Measurements from ENCODE around the gene UCN2. TPM values are rescaled to one million over a fixed set of nuclear protein-coding genes. Genes with fewer than 3 reads are reported as not detected.

Gene UCN2
- total RNA-seq, 1 donor from 2014 or later: 0.89 TPM

DNA sequence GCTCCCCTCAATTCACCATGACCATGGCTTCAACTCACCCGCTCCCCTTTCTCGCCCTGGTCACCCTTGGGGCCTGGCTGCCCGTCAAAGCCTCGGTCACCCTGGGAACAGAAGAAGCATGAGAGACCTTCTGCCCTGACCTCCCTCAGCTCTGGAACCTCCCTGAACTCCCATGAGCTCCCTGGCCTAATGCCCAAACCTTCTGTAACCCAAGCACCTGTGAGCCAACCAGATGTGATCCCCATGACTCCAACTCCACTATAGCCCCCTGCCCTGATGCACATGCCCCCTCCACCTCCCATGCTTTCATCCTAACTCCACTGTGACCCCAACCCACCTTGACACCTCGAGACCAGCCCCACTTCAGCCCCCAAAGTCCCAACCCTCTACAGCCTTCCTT lies 3.5 kb upstream of the UCN2 start:
- Mint-ChIP-seq H3K27ac (ENCODE audit: unreplicated experiment) (peak overlapping the region; percentile 13), H3K9me3 (ENCODE audit: unreplicated experiment) (no peaks in the 10 kb centered on the region), H3K4me3 (ENCODE audit: unreplicated experiment) (no peak overlapping the region), H3K27me3 (ENCODE audit: unreplicated experiment) (no peaks in the 10 kb centered on the region), H3K36me3 (ENCODE audit: unreplicated experiment) (peaks cover 1% of the 10 kb centered on the region), H3K4me1 (ENCODE audit: unreplicated experiment) (peaks cover 40% of the 10 kb centered on the region)
- no peak for DNase-seq (ENCODE audit: extremely low spot score, unreplicated experiment)
- TF ChIP-seq, protein P1, sequence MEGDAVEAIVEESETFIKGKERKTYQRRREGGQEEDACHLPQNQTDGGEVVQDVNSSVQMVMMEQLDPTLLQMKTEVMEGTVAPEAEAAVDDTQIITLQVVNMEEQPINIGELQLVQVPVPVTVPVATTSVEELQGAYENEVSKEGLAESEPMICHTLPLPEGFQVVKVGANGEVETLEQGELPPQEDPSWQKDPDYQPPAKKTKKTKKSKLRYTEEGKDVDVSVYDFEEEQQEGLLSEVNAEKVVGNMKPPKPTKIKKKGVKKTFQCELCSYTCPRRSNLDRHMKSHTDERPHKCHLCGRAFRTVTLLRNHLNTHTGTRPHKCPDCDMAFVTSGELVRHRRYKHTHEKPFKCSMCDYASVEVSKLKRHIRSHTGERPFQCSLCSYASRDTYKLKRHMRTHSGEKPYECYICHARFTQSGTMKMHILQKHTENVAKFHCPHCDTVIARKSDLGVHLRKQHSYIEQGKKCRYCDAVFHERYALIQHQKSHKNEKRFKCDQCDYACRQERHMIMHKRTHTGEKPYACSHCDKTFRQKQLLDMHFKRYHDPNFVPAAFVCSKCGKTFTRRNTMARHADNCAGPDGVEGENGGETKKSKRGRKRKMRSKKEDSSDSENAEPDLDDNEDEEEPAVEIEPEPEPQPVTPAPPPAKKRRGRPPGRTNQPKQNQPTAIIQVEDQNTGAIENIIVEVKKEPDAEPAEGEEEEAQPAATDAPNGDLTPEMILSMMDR (IDR thresholded peaks at IDR 0.05): no peak

DNA sequence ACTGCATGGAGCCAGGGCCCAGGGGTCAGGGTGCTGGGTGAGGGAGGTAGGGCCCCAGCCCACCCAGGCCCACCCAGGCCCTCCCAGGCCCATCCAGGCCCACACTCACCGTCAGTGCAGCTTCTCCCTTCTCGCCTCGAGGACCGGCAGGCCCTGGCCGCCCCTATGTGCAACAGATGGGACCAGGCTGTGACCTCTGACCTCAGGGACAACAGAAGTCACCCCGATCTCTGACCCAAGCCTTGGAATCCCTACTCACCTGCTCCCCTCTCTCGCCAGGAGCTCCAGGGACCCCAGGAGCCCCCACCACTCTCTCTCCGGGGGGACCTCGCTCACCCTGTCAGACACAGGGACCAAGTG lies 2.8 kb upstream of the UCN2 start:
- Mint-ChIP-seq H3K27me3 (ENCODE audit: unreplicated experiment) (no peaks in the 10 kb centered on the region), H3K9me3 (ENCODE audit: unreplicated experiment) (no peaks in the 10 kb centered on the region), H3K27ac (ENCODE audit: unreplicated experiment) (no peak overlapping the region), H3K4me3 (ENCODE audit: unreplicated experiment) (no peak overlapping the region), H3K4me1 (ENCODE audit: unreplicated experiment) (peaks cover 41% of the 10 kb centered on the region), H3K36me3 (ENCODE audit: unreplicated experiment) (peaks cover 1% of the 10 kb centered on the region)
- DNase-seq (ENCODE audit: extremely low spot score, unreplicated experiment): no peak
- TF ChIP-seq, protein P1 (IDR thresholded peaks at IDR 0.05): no peak

DNA sequence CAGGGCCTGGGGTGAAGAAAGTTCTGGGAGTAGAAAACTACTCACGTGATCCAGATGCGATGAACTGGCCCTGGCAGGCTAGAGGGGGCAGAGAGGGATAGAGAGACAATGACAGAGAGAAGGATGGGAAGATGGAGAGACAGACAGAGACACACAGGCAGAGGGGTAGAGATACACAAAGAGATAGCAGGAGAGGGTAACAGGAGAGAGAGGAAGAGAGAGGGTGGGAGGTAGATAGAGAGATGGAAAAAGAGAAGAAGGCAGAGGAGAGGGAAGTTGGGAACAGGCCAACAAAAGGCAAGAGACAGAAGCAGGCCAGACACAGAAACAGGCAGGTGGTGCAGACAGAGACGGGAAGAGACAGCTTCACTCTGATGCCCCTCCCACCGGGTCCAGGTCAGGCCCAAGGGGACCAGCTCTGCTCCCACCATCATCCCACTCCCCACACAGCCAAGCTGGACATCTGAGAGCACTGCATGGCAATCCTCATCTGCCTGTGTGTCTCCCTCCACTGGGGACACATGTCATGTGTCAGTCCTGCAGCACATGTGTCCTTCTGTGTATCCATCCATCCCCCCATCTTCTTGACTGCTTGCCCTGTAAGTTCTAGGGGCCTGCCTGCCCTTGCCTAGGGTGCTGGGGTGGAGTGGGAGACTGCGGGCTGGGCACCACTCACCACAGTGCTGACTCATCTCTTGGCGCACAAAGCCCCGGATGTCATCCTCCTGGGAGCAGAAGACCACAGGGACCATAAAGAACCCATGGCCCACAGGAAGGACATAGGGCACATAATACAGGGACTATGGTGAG lies 2.2 kb upstream of the UCN2 start:
- Mint-ChIP-seq H3K4me3 (ENCODE audit: unreplicated experiment) (no peak overlapping the region), H3K4me1 (ENCODE audit: unreplicated experiment) (peaks cover 47% of the 10 kb centered on the region), H3K27me3 (ENCODE audit: unreplicated experiment) (no peaks in the 10 kb centered on the region), H3K36me3 (ENCODE audit: unreplicated experiment) (peaks cover 1% of the 10 kb centered on the region), H3K9me3 (ENCODE audit: unreplicated experiment) (no peaks in the 10 kb centered on the region), H3K27ac (ENCODE audit: unreplicated experiment) (peak overlapping the region; percentile 84)
- TF ChIP-seq, protein P1 (IDR thresholded peaks at IDR 0.05): no peak
- no peak for DNase-seq (ENCODE audit: extremely low spot score, unreplicated experiment)

DNA sequence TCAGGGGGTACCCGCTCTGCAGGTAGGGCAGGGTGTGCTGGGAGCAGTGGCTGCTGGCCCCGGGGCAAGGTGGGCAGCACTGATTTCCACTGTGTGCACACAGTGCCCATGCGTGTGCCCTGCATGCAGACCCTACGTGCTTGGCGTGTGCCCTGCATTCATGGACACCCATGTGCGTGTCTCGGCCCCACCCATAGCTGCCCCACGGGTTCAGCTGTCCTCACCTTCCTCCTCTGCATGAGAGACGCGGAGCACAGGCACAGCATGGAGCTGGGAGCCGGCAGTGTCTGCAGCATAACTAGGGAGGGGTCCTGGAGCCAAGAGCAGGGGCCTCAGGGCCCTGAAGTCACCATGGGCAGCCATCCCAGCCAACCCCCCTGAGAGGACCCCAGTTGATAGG lies 1.6 kb upstream of the UCN2 start:
- H3K4me3 Mint-ChIP-seq (ENCODE audit: unreplicated experiment): no peak overlapping the region
- H3K27ac Mint-ChIP-seq (ENCODE audit: unreplicated experiment): peak overlapping the region; percentile 84
- no peaks in the 10 kb centered on the region for H3K9me3 Mint-ChIP-seq (ENCODE audit: unreplicated experiment)
- no peaks in the 10 kb centered on the region for H3K27me3 Mint-ChIP-seq (ENCODE audit: unreplicated experiment)
- TF ChIP-seq, protein P1 (IDR thresholded peaks at IDR 0.05): no peak
- DNase-seq (ENCODE audit: extremely low spot score, unreplicated experiment): no peak
- peaks cover 53% of the 10 kb centered on the region for H3K4me1 Mint-ChIP-seq (ENCODE audit: unreplicated experiment)
- H3K36me3 Mint-ChIP-seq (ENCODE audit: unreplicated experiment): peaks cover 1% of the 10 kb centered on the region

DNA sequence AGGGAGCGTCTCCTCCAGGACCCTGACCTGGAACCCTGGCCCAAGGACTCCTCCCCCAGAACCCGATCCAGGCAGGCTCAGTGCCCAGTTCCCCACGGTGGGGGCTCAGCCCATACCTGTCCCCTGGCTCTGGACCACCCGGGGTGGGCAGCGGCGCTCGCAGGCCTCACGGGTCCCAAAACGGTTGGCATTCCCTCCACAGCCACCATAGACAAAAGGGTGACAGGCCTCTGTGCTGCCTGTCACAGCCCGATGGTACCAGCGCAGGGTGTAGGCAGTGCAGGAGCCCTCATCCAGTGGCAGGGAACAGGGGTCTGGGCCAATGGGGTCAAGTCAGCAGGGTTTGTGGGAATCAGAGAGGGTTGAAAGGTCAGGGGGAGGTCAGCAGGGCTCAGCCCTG lies 1.1 kb upstream of the UCN2 start:
- DNase-seq (ENCODE audit: extremely low spot score, unreplicated experiment): no peak
- Mint-ChIP-seq H3K27ac (ENCODE audit: unreplicated experiment) (peak overlapping the region; percentile 98), H3K4me1 (ENCODE audit: unreplicated experiment) (peaks cover 58% of the 10 kb centered on the region), H3K4me3 (ENCODE audit: unreplicated experiment) (no peak overlapping the region), H3K27me3 (ENCODE audit: unreplicated experiment) (no peaks in the 10 kb centered on the region), H3K9me3 (ENCODE audit: unreplicated experiment) (no peaks in the 10 kb centered on the region), H3K36me3 (ENCODE audit: unreplicated experiment) (peaks cover 1% of the 10 kb centered on the region)
- TF ChIP-seq, protein P1 (IDR thresholded peaks at IDR 0.05): no peak
